Neural progenitor cell (in vitro differentiated cells): Measurements from ENCODE around the gene DMWD. TPM values are rescaled to one million over a fixed set of nuclear protein-coding genes. Genes with fewer than 3 reads are reported as not detected.

Source experiments
- DNase-seq: peaks from one replicate; pipeline ENCODE4 v3.0.0-alpha.2; 2016; ENCODE audit warnings: low spot score
- H2AFZ ChIP-seq: fragments of 200-600 bp; sonication (generic); replicated peaks from 2 replicates; pipeline ENCODE4 v1.6.1; 2016; ENCODE audit warnings: antibody characterized with exemption
- H3F3A ChIP-seq: fragments of 200-600 bp; sonication (generic); 2 replicates; pipeline ENCODE4 v1.6.1; 2016; ENCODE audit warnings: antibody characterized with exemption, low read depth
- H3K27ac ChIP-seq: fragments of 200-600 bp; sonication (generic); 2 replicates; pipeline ENCODE4 v1.5.1; 2016; ENCODE audit warnings: mild to moderate bottlenecking
- H3K27me3 ChIP-seq: fragments of 200-600 bp; sonication (generic); 2 replicates; pipeline ENCODE4 v1.6.1; 2016; ENCODE audit warnings: mild to moderate bottlenecking, moderate library complexity
- H3K36me3 ChIP-seq: fragments of 200-600 bp; sonication (generic); 2 replicates; pipeline ENCODE4 v1.5.1; 2016
- H3K4me1 ChIP-seq: fragments of 200-600 bp; sonication (generic); 2 replicates; pipeline ENCODE4 v1.6.1; 2016; ENCODE audit warnings: mixed run types
- H3K4me2 ChIP-seq: fragments of 200-600 bp; sonication (generic); 2 replicates; pipeline ENCODE4 v1.6.1; 2016
- H3K4me3 ChIP-seq: fragments of 200-600 bp; sonication (generic); 2 replicates; pipeline ENCODE4 v1.5.1; 2016
- H3K79me2 ChIP-seq: fragments of 200-600 bp; sonication (generic); 2 replicates; pipeline ENCODE4 v1.6.1; 2016; ENCODE audit warnings: low read depth
- H3K9ac ChIP-seq: fragments of 200-600 bp; sonication (generic); 2 replicates; pipeline ENCODE4 v1.6.1; 2016
- H3K9me3 ChIP-seq: fragments of 200-600 bp; sonication (generic); 2 replicates; pipeline ENCODE4 v1.5.1; 2016; ENCODE audit warnings: low read depth
- H4K20me1 ChIP-seq: fragments of 200-600 bp; sonication (generic); 2 replicates; pipeline ENCODE4 v1.6.1; 2016; ENCODE audit warnings: low read depth
- H3K27ac Mint-ChIP-seq: 3 replicates; pipeline ENCODE4 v1.8.0; 2021; ENCODE audit warnings: mixed read lengths
- H3K27me3 Mint-ChIP-seq: 2 replicates; pipeline ENCODE4 v1.8.0; 2022; ENCODE audit warnings: low read depth, mild to moderate bottlenecking, inconsistent platforms, moderate library complexity, mixed read lengths; ENCODE audit not compliant: insufficient read depth
- H3K36me3 Mint-ChIP-seq: 3 replicates; pipeline ENCODE4 v1.8.0; 2021; ENCODE audit warnings: mixed read lengths
- H3K4me1 Mint-ChIP-seq: 3 replicates; pipeline ENCODE4 v1.8.0; 2021; ENCODE audit warnings: mixed read lengths
- H3K4me3 Mint-ChIP-seq: 3 replicates; pipeline ENCODE4 v1.8.0; 2021; ENCODE audit warnings: mild to moderate bottlenecking, moderate library complexity, mixed read lengths
- H3K9me3 Mint-ChIP-seq: 3 replicates; pipeline ENCODE4 v1.8.0; 2020; ENCODE audit warnings: mixed read lengths
- CTCF ChIP-seq: fragments of 200-600 bp; sonication (generic); IDR thresholded peaks from 2 replicates; pipeline ENCODE4 v1.5.1; 2017; ENCODE audit warnings: antibody characterized with exemption, mild to moderate bottlenecking
- EZH2 ChIP-seq: fragments of 200-600 bp; sonication (generic); IDR thresholded peaks from 2 replicates; pipeline ENCODE4 v1.6.1; 2017; ENCODE audit warnings: antibody characterized with exemption, mild to moderate bottlenecking, moderate library complexity
- EZH2phosphoT487 ChIP-seq: fragments of 200-600 bp; sonication (generic); IDR thresholded peaks from 2 replicates; pipeline ENCODE4 v1.6.1; 2017; ENCODE audit warnings: antibody characterized with exemption
- total RNA-seq: library from RNA; depleted of rRNA; stranded (reverse); fragments of >200 nt; gene quantifications from 2 replicates; pipeline ENCODE4 v1.2.3, GENCODE V29; 2015; ENCODE audit warnings: low replicate concordance

The DMWD gene
- total RNA-seq, 1 donor from 2014 or later = 22.8 TPM

GRCh38 chr19:45828523-45828922 is 35.9 kb upstream of the DMWD start:
- Histone ChIP-seq H3K4me3 (no peak overlapping the region), H3K9me3 (no peaks in the 10 kb centered on the region), H3F3A (no peaks in the 10 kb centered on the region), H3K4me2 (no peak overlapping the region), H3K27ac (no peak overlapping the region), H2AFZ (no peak overlapping the region), H3K36me3 (no peaks in the 10 kb centered on the region), H3K27me3 (no peaks in the 10 kb centered on the region), H3K79me2 (no peaks in the 10 kb centered on the region), H4K20me1 (no peaks in the 10 kb centered on the region), H3K4me1 (no peaks in the 10 kb centered on the region), H3K9ac (no peak overlapping the region)
- peaks cover 11% of the 10 kb centered on the region for H3K27me3 Mint-ChIP-seq
- H3K9me3 Mint-ChIP-seq = no peaks in the 10 kb centered on the region
- H3K36me3 Mint-ChIP-seq = peaks cover 35% of the 10 kb centered on the region
- no peak for DNase-seq
- H3K4me3 Mint-ChIP-seq = no peak overlapping the region
- no peak overlapping the region for H3K27ac Mint-ChIP-seq
- H3K4me1 Mint-ChIP-seq = peaks cover 4% of the 10 kb centered on the region
- no peak for TF ChIP-seq EZH2
- TF ChIP-seq CTCF = no peak
- no peak for TF ChIP-seq EZH2phosphoT487

- Histone ChIP-seq H3K27ac (no peak overlapping the region), H4K20me1 (no peaks in the 10 kb centered on the region), H3K4me1 (no peaks in the 10 kb centered on the region), H3K27me3 (no peaks in the 10 kb centered on the region), H3K4me2 (no peak overlapping the region), H2AFZ (no peak overlapping the region), H3F3A (no peaks in the 10 kb centered on the region), H3K9ac (no peak overlapping the region), H3K36me3 (no peaks in the 10 kb centered on the region), H3K9me3 (no peaks in the 10 kb centered on the region), H3K79me2 (no peaks in the 10 kb centered on the region), H3K4me3 (no peak overlapping the region)
- peaks cover 4% of the 10 kb centered on the region for H3K4me1 Mint-ChIP-seq
- peak overlapping the region; percentile 52 for H3K4me3 Mint-ChIP-seq
- no peaks in the 10 kb centered on the region for H3K9me3 Mint-ChIP-seq
- no peak for TF ChIP-seq EZH2
- no peak for TF ChIP-seq CTCF
- DNase-seq = no peak
- H3K36me3 Mint-ChIP-seq = peaks cover 35% of the 10 kb centered on the region
- H3K27ac Mint-ChIP-seq = no peak overlapping the region
- peaks cover 11% of the 10 kb centered on the region for H3K27me3 Mint-ChIP-seq
These were observed 34.9 kb upstream of the DMWD start for GRCh38 chr19:45827459-45828093.

GRCh38 chr19:45826934-45827333 is 34.3 kb upstream of the DMWD start:
- Histone ChIP-seq H3K27ac (no peak overlapping the region), H3F3A (no peaks in the 10 kb centered on the region), H3K36me3 (no peaks in the 10 kb centered on the region), H3K9ac (no peak overlapping the region), H4K20me1 (no peaks in the 10 kb centered on the region), H2AFZ (no peak overlapping the region), H3K4me1 (no peaks in the 10 kb centered on the region), H3K79me2 (no peaks in the 10 kb centered on the region), H3K27me3 (no peaks in the 10 kb centered on the region), H3K9me3 (no peaks in the 10 kb centered on the region), H3K4me3 (no peak overlapping the region), H3K4me2 (no peak overlapping the region)
- no peak for TF ChIP-seq CTCF
- no peak overlapping the region for H3K27ac Mint-ChIP-seq
- peaks cover 32% of the 10 kb centered on the region for H3K36me3 Mint-ChIP-seq
- no peaks in the 10 kb centered on the region for H3K9me3 Mint-ChIP-seq
- H3K4me3 Mint-ChIP-seq = no peak overlapping the region
- H3K4me1 Mint-ChIP-seq = peaks cover 4% of the 10 kb centered on the region
- peaks cover 11% of the 10 kb centered on the region for H3K27me3 Mint-ChIP-seq
- DNase-seq = no peak
